GM19468 (cell line): ENCODE measurements around the gene LRRC75B.
A peak's percentile ranks its signal among the peaks of the same experiment; 100 is the strongest.
"Not testable (repeated sequence)": the region's sequence is repeated elsewhere in the genome, so short reads cannot be mapped to it uniquely, and the experiment has no call there.

Experiments used
- ATAC-seq: cut with Tn5 transposase; IDR thresholded peaks from one replicate; pipeline ENCODE4 v1.9.1; 2021; ENCODE audit warnings: mild to moderate bottlenecking, moderate library complexity, moderate number of reproducible peaks; ENCODE audit not compliant: unreplicated experiment; ENCODE audit errors: extremely low read depth

Gene LRRC75B

DNA sequence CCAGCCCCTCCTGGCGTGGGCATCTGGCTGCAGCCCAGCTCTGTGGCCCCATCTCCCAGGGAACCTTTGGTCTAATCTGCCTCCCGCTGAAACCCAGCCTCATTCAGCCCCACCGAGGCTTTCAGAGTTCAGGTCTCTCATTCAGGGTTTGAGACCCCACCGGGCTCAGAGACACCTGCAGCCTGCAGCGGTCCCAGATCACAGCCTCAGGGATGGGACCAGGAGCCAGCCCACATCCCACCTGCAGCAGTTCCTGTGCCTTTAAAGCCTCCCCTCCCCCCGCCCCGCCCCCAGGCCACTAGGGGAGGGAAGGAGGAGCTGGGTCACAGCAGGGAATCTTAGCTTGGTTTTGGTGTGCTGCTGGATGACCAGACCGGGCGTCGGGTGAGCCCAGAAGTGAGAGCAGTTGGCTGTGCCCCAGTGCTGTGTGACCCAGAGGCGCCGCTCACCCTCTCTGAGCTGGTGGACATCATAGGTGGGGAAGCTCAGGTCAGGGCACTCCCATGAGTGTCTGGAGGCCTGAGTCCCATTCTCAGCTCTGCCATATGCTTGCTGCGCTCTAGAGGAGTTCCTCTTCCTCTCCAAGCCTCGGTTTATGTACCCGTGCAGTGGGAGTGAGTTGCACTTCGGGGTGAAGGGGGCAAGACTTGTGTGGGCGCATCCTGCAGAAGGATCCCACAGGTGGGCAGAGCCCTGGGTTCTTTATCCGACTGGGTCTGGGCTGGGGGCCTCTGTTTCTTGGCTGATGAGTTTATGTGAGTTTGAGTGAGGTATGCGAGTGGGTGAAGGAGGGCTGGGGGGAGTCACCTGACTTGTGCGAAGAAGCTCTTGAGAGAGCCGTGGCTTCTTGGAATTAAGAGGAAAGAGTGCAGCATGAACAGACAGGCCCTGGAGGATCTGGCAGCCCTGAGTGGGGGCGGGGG, 10.2 kb upstream of the LRRC75B start, which contains the start of gene GGT1:
GGT1 (plus strand) TSS at position 347 of the 923 bp plus-strand sequence. CDS start 7,889 bp downstream, outside the sequence.
- not testable (repeated sequence) for ATAC-seq

- ATAC-seq = not testable (repeated sequence)
Observed at GRCh38 chr22:24602105-24602749, 9.4 kb upstream of the LRRC75B start.

GRCh38 chr22:24601217-24602104, 8.6 kb upstream of the LRRC75B start:
- ATAC-seq = no peak

GRCh38 chr22:24599958-24600715, 7.3 kb upstream of the LRRC75B start:
- ATAC-seq = not testable (repeated sequence)

- no peak for ATAC-seq
Observed at GRCh38 chr22:24599514-24599913, 6.6 kb upstream of the LRRC75B start.

GRCh38 chr22:24597076-24597475, 4.2 kb upstream of the LRRC75B start:
- ATAC-seq = not testable (repeated sequence)

- no peak for ATAC-seq
Observed at GRCh38 chr22:24595863-24596262, 3.0 kb upstream of the LRRC75B start.

DNA sequence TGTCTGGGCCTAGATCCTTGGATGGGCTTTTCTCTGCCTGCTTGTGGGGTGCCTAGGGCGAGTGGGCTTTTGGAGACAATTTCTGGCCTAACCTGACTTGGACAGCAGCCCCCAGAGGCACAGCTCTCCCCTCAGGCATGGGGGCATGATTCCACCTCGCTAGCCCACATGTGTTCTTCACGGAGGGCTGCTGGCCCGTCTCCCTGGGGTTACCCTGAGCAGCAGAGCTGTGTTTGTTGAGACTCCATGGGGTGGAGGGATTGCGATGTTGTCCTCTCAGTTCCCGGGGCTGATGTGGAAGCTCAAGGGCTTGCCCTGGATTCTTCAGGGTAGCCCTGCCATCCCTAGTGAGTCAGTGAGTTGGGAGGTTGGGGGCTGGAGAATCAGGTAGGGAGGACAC, 2.4 kb upstream of the LRRC75B start:
- ATAC-seq = no peak

DNA sequence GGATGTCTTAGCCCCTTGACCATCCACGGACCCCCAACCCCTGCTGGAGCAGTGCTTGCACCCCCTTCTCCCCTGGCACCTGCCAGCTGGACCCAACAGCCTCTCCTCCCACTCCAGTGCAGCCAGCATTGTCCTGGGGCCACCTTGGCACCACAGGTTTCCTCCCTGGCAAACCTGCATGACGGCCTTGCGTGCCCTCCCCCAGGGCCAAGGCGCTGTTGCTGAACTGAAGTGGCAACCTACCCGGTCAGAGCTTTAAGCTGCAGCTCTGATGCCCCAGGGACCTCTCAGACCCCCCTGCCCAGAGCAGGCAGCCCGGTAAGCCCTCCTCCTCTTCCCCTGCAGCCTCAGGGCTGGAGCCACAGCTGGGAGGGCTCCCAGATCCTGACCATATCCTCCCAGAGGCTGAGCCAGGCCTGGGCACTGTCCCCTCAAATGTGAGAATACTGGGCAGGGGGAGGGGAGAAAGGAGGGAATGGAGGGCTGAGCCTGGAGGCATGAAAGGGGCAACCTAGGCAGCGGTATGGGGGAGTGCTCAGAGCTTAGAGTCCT, 1.8 kb upstream of the LRRC75B start:
- no peak for ATAC-seq

DNA sequence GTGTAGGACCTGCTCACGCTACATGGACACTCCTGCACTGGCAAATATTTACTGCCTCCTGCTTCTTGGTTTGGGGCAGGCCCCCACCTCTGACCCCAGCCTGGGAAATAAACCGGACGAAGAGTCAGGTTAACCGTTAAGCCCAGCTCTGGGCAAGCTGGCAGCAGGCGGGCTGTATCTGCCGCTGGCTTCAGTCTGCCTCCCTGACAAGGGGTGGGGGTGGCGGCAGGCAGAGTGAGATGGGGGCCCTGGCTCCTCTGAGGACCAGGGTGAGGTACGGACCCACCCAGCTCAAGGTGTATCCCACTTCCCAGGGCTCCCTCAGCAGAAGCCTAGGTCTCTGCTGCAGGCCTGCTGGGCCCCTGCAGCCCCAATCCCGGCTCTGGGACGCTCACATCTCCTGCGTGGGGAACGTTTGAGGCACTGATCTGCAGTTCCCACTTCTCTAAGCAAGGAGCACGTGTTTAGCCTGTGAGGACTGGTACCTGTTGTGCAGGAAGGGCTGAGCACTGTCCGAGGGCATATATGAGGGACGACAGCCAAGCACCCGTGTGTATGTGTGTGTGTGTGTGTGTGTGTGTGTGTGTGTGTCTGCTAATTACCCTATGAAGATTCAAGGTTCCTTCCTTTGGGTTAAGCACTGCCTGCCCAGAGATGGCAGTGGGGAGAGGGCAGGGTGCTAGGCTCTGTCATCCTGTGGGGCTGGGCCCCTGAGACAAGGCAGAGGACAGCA, 1.1 kb upstream of the LRRC75B start:
- no peak for ATAC-seq

DNA sequence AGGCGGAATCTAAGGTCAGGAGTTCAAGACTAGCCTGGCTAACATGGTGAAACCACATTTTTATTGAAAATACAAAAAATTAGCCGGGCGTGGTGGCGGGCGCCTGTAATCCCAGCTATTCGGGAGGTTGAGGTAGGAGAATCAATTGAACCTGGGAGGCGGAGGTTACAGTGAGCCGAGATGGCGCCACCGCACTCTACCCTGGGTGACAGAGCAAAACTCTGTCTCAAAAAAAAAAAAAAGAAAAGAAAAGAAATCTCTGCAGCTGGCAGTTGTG, 624 bp upstream of the LRRC75B start:
- not testable (repeated sequence) for ATAC-seq

- ATAC-seq = peak; percentile 5
Observed at GRCh38 chr22:24592058-24592850, 619 bp downstream of the LRRC75B start.

DNA sequence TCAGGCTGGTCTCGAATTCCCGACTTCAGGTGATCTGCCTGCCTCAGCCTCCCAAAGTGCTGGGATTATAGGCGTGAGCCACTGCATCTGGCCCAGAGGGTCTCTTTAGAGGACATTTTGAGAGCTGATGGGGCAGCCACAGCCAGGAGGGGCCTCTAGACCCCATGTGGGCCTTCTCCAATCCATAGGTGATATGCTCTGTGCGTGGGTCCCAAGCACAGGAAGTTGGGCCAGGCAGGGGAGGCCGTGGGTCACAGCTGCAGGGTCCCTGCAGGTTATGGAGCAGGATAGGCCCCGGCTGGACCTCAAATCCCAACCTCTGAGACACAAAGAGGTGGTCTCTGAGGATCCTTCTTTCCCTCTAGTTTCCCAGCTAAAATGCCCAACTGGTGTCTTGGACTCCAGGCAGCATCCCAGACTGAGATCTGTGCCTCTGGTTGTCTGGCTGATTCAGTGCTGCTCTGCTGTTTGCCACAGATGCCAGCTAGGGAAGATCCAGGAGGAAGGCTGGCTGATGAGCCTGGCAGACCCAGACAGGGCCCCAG, 1.5 kb downstream of the LRRC75B start:
- ATAC-seq = no peak

- ATAC-seq = no peak
Observed at GRCh38 chr22:24590596-24591173, 2.2 kb downstream of the LRRC75B start.

DNA sequence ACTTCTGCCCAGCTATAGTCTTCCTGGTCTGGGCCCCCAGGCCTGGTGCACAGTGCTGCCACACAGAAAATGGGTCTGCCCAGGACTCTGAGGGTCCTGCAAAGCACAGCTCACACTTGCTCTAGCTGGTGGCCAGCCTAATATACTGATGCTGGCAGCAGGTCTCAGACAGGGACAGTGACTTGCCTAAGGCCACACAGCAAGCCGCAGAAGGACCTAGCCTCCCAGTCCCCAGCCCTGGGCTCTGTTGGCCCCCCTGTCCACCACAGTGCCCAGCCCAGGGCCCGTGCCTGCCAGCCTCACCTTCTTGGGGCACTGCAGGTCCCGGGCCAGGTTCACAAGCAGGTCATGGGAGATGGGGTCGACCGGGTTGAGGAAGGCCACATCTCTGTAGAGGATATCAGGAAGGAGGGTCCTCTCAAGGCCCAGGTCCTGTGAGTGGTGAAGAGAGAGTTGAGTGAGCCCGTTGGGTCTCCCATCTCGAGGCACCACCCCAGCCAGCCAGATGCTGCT, 3.3 kb downstream of the LRRC75B start:
- no peak for ATAC-seq

DNA sequence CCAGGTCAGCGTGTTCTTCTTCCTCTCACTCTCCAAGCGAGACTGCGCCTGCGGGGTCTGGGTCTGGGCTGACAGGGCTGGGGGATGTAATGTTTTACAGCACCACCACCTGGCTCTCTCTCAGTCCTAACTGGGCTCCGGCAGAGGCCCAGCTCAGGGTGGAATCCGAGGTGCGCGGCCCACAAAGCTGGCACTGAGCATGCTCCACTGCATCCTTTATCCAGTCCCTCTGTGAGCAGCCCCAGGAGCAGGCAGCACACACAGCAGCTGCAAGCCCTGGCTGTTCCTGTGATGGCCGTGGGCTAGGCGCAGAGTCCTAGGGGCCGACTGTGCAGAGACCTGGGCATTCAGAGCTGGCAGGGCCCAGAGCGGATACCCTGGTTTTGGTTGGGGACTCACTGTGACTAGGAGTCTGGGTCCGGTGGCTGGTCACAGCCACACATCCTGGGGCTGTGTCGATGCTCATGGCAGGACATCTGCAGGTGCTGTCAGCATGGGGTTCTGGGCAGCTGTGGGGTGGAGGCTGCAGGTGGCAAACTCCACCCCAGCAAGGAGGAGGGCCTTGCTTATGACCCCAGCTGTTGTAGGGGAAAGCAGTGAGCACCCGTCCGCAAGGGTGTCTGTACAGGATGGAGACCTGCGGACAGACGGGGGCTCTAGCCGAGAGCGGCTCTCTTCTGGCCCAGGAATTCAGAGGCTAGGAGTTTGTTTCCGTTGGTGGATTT, 4.0 kb downstream of the LRRC75B start:
- no peak for ATAC-seq

- ATAC-seq = no peak
Observed at GRCh38 chr22:24588381-24588756, 4.5 kb downstream of the LRRC75B start.
